PFSK-1 (cell line): Measurements from ENCODE around the gene MAP3K21.

Source experiments
- FOXP2 ChIP-seq: optimal IDR thresholded peaks from 2 replicates; pipeline ENCODE3; 2011; ENCODE audit warnings: borderline replicate concordance, control low read depth, inconsistent platforms; ENCODE audit not compliant: insufficient read depth; ENCODE audit errors: extremely low read length, extremely low read depth
- POLR2AphosphoS5 ChIP-seq: IDR thresholded peaks from 2 replicates; pipeline ENCODE4 v1.6.1; 2012; ENCODE audit warnings: low read depth, mild to moderate bottlenecking, control low read depth, low read length, moderate library complexity
- SIN3A ChIP-seq: IDR thresholded peaks from 2 replicates; pipeline ENCODE4 v1.6.1; 2012; ENCODE audit warnings: mild to moderate bottlenecking, low read length, moderate library complexity, borderline replicate concordance; ENCODE audit not compliant: insufficient read depth
- TAF1 ChIP-seq: IDR thresholded peaks from 2 replicates; pipeline ENCODE4 v1.6.1; 2012; ENCODE audit warnings: low read length, control low read depth, borderline replicate concordance; ENCODE audit not compliant: insufficient read depth
- TF ChIP-seq, protein P1 (sequence below), 2 experiments: IDR thresholded peaks; 2 replicates each; pipeline versions ENCODE4 v1.6.1 to v1.8.0; 2011 to 2012; ENCODE audit warnings: low read depth in 2 of 2, low read length in 2 of 2, control low read depth in 1 of 2, inconsistent platforms in 1 of 2, mild to moderate bottlenecking in 1 of 2, moderate library complexity in 1 of 2; ENCODE audit not compliant: insufficient read depth in 1 of 2

The MAP3K21 gene

DNA sequence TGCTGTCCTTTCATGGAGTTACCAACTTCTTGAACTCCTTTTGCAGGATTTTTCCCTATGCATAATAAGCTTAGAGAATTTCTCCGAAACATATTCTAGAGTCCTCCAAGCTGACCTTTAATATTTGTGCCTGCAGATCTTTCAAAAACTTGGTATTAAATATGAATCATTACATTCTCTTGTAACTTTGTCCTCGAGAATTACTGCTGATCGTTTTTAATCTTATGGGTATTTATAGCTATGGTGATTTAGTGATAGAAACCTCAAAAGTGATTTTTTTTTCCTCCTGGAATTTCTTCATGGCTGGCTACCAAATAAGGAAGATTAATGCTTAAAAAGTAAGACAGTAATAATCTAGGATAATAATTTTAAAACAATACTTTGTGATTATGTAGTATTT is 39.1 kb downstream of the MAP3K21 start:
- TF ChIP-seq, protein P1, sequence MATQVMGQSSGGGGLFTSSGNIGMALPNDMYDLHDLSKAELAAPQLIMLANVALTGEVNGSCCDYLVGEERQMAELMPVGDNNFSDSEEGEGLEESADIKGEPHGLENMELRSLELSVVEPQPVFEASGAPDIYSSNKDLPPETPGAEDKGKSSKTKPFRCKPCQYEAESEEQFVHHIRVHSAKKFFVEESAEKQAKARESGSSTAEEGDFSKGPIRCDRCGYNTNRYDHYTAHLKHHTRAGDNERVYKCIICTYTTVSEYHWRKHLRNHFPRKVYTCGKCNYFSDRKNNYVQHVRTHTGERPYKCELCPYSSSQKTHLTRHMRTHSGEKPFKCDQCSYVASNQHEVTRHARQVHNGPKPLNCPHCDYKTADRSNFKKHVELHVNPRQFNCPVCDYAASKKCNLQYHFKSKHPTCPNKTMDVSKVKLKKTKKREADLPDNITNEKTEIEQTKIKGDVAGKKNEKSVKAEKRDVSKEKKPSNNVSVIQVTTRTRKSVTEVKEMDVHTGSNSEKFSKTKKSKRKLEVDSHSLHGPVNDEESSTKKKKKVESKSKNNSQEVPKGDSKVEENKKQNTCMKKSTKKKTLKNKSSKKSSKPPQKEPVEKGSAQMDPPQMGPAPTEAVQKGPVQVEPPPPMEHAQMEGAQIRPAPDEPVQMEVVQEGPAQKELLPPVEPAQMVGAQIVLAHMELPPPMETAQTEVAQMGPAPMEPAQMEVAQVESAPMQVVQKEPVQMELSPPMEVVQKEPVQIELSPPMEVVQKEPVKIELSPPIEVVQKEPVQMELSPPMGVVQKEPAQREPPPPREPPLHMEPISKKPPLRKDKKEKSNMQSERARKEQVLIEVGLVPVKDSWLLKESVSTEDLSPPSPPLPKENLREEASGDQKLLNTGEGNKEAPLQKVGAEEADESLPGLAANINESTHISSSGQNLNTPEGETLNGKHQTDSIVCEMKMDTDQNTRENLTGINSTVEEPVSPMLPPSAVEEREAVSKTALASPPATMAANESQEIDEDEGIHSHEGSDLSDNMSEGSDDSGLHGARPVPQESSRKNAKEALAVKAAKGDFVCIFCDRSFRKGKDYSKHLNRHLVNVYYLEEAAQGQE (IDR thresholded peaks at IDR 0.05; ENCODE audit: insufficient read depth in 1 of 2, low read depth in 2 of 2, low read length in 2 of 2), result no peak
- TF ChIP-seq SIN3A (no peak), POLR2AphosphoS5 (no peak), TAF1 (no peak), FOXP2 (no peak)

- TF ChIP-seq TAF1, result no peak
- no peak for TF ChIP-seq SIN3A
- TF ChIP-seq POLR2AphosphoS5, result no peak
- TF ChIP-seq FOXP2, result no peak
- TF ChIP-seq, protein P1 (IDR thresholded peaks at IDR 0.05; ENCODE audit: insufficient read depth in 1 of 2, low read depth in 2 of 2, low read length in 2 of 2), result no peak
These were observed 39.7 kb downstream of the MAP3K21 start for GRCh38 chr1:233367057-233367803.

- TF ChIP-seq FOXP2, result no peak
These were observed 40.7 kb downstream of the MAP3K21 start for GRCh38 chr1:233368106-233368788.

DNA sequence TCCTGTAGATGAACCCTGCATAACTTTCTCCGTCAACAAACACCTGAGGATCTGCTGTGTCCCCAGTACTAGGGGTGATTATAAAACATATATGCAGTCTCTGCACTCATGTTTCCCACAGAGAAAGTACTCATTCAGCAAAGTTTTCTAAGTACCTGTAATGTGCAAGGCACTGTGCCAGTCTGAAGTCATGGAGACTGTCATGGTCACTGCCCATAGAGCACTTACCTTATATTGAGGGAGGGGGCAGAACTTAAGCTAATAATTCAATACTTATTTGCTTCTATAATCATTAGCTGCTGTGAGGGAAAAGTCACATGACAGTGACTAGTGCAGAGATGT is 41.2 kb downstream of the MAP3K21 start:
- TF ChIP-seq TAF1, result no peak
- TF ChIP-seq FOXP2, result no peak
- TF ChIP-seq, protein P1 (IDR thresholded peaks at IDR 0.05; ENCODE audit: insufficient read depth in 1 of 2, low read depth in 2 of 2, low read length in 2 of 2), result no peak
- TF ChIP-seq POLR2AphosphoS5, result no peak
- TF ChIP-seq SIN3A, result no peak

DNA sequence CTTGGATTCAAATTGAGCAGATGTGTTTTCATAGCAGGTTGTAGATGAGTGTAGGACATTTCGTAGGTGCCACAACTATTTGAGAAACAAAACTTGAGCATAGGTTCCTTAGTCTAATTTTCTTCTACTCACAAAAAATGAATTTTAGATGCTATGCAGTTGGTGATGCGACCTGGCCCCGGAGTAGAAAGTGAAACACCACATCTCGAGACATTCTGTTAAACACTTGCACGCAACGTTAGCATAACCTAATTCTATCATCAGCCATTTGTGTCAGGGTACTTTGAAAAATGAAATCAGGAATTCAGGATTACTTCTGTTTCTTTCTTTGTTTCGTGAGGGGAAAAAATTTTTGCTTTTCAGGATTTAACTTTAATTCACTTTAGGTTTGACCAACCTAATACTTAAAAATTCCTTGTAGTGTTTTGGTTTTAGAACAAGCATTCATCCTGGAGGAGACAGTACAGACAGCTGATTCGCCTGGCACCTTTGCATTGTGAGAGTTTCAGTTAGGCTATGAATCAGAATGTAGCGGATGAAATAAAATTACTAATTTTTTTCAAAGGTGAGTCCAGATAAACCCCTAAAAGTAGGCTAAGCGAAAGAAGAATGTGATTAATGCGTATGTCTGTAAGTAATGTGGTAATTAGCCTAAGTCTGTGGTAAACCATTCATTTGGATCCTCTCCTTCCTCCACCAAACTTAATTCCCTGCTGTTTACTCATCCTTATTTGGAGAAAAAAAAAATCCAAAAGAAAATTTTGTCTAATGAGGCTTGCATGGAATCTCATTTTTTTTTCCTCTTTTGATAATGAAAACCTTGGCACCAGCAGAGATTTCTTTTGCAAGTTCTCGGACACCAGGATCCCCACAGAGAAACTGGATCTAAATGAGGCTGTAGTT is 44.9 kb downstream of the MAP3K21 start:
- TF ChIP-seq, protein P1 (IDR thresholded peaks at IDR 0.05; ENCODE audit: insufficient read depth in 1 of 2, low read depth in 2 of 2, low read length in 2 of 2), result no peak
- no peak for TF ChIP-seq SIN3A
- no peak for TF ChIP-seq FOXP2
- TF ChIP-seq POLR2AphosphoS5, result no peak
- no peak for TF ChIP-seq TAF1
